Epithelial cell of esophagus (primary cell): ENCODE data around the gene AMOTL1.

Experiments used
- DNase-seq: peaks from one replicate; pipeline ENCODE4 v3.0.0; 2010; ENCODE audit warnings: low read depth
- H3K4me3 ChIP-seq: 2 replicates; pipeline ENCODE4 v1.5.1; 2011; ENCODE audit warnings: mild to moderate bottlenecking, low read length, control low read depth
- CTCF ChIP-seq: IDR thresholded peaks from 2 replicates; pipeline ENCODE4 v1.5.1; 2011; ENCODE audit warnings: low read depth, mild to moderate bottlenecking, low read length, control low read depth, inconsistent platforms; ENCODE audit not compliant: insufficient read depth; ENCODE audit errors: missing control alignments

The AMOTL1 gene

GRCh38 chr11:94757037-94757735, 11.0 kb upstream of the AMOTL1 start:
- no peak for TF ChIP-seq CTCF
- no peak for DNase-seq
- no peak overlapping the region for H3K4me3 ChIP-seq

GRCh38 chr11:94758666-94759065, 9.5 kb upstream of the AMOTL1 start:
- TF ChIP-seq CTCF: no peak
- H3K4me3 ChIP-seq: no peak overlapping the region
- DNase-seq: no peak

- H3K4me3 ChIP-seq: no peak overlapping the region
- no peak for DNase-seq
- no peak for TF ChIP-seq CTCF
Measured at GRCh38 chr11:94759522-94759921, 8.6 kb upstream of the AMOTL1 start.

GRCh38 chr11:94760296-94760695, 7.9 kb upstream of the AMOTL1 start:
- no peak for TF ChIP-seq CTCF
- no peak for DNase-seq
- H3K4me3 ChIP-seq: no peak overlapping the region

- H3K4me3 ChIP-seq: no peak overlapping the region
- no peak for DNase-seq
- TF ChIP-seq CTCF: no peak
Measured at GRCh38 chr11:94762208-94762607, 5.9 kb upstream of the AMOTL1 start.

- DNase-seq: no peak
- no peak for TF ChIP-seq CTCF
- H3K4me3 ChIP-seq: no peak overlapping the region
Measured at GRCh38 chr11:94762995-94763394, 5.2 kb upstream of the AMOTL1 start.

GRCh38 chr11:94766713-94767206, 1.4 kb upstream of the AMOTL1 start:
- H3K4me3 ChIP-seq: no peak overlapping the region
- TF ChIP-seq CTCF: no peak
- DNase-seq: peak; percentile 86
